Measurements from ENCODE around the gene STEAP3. TPM values are rescaled to one million over a fixed set of nuclear protein-coding genes. Genes with fewer than 3 reads are reported as not detected.

The STEAP3 gene
- total RNA-seq, result under 1 TPM in 1 of 2 experiments, not detected in 1; 0.08 TPM

GRCh38 chr2:119223521-119224390 lies at the start of gene STEAP3:
STEAP3 (plus strand) TSS chr2:119223834; CDS start chr2:119231013, 7,179 bp downstream.

Other genes with a start within 250 kb of the STEAP3 start
- gene C1QL2, start 65.1 kb upstream of the STEAP3 start, total RNA-seq, result not detected
- 1 to 10 TPM; 4.8 to 5.0 TPM for gene C2orf76, start 143.0 kb downstream of the STEAP3 start, total RNA-seq
- 100 to 1,000 TPM; 141 to 147 TPM for gene DBI, start 143.1 kb downstream of the STEAP3 start, total RNA-seq
- gene TMEM37, start 208.0 kb downstream of the STEAP3 start, total RNA-seq, result not detected

Data from activated naive CD4-positive, alpha-beta T cell treated with anti-CD3 and anti-CD28 coated beads, Interleukin-2, amount 10 ng/mL, durations not matched to agents 5 hours and 36 hours (primary cell).